Trophoblast cell (in vitro differentiated cells and primary cell): ENCODE results near the gene GPC3.

Experiments
- DNase-seq, 2 donors: peaks; one replicate each; pipeline ENCODE4 v3.0.0-alpha.2; 2016
- H2AFZ ChIP-seq: 2 replicates; pipeline ENCODE4 v1.6.1; 2013; ENCODE audit warnings: low read length, moderate library complexity, mild to moderate bottlenecking; ENCODE audit not compliant: insufficient read depth, poor library complexity
- H2AK5ac ChIP-seq: 2 replicates; pipeline ENCODE4 v1.6.1; 2013; ENCODE audit warnings: mild to moderate bottlenecking, low read length
- H2BK120ac ChIP-seq: 2 replicates; pipeline ENCODE4 v1.6.1; 2013; ENCODE audit warnings: low read length, mild to moderate bottlenecking, moderate library complexity; ENCODE audit not compliant: insufficient read depth, poor library complexity
- H2BK12ac ChIP-seq: 2 replicates; pipeline ENCODE4 v1.6.1; 2013; ENCODE audit warnings: mild to moderate bottlenecking, low read length, moderate library complexity
- H2BK5ac ChIP-seq: 2 replicates; pipeline ENCODE4 v1.6.1; 2013; ENCODE audit warnings: low read length, low read depth, moderate library complexity, mild to moderate bottlenecking; ENCODE audit not compliant: poor library complexity
- H3K14ac ChIP-seq: 2 replicates; pipeline ENCODE4 v1.6.1; 2013; ENCODE audit warnings: mild to moderate bottlenecking, low read length
- H3K18ac ChIP-seq: 2 replicates; pipeline ENCODE4 v1.6.1; 2013; ENCODE audit warnings: mild to moderate bottlenecking, low read length
- H3K23ac ChIP-seq: 2 replicates; pipeline ENCODE4 v1.6.1; 2013; ENCODE audit warnings: low read length
- H3K27ac ChIP-seq: 2 replicates; pipeline ENCODE4 v1.5.1; 2013; ENCODE audit warnings: low read depth, mild to moderate bottlenecking, inconsistent platforms, low read length, moderate library complexity
- H3K27me3 ChIP-seq: 2 replicates; pipeline ENCODE4 v1.6.1; 2013; ENCODE audit warnings: inconsistent platforms, mild to moderate bottlenecking, low read length, moderate library complexity; ENCODE audit not compliant: insufficient read depth
- H3K36me3 ChIP-seq, 2 experiments: 1 replicate in 1 of 2; 2 replicates in 1 of 2; pipeline ENCODE4 v1.6.1; 2013; ENCODE audit warnings: low read length in 2 of 2, mild to moderate bottlenecking in 2 of 2, moderate library complexity in 1 of 2; ENCODE audit not compliant: insufficient read depth in 2 of 2, control insufficient read depth in 1 of 2
- H3K4ac ChIP-seq: 2 replicates; pipeline ENCODE4 v1.6.1; 2013; ENCODE audit warnings: low read depth, mild to moderate bottlenecking, low read length, moderate library complexity
- H3K4me1 ChIP-seq, 2 experiments: 1 replicate in 1 of 2; 2 replicates in 1 of 2; pipeline ENCODE4 v1.6.1; 2013; ENCODE audit warnings: low read length in 2 of 2, mild to moderate bottlenecking in 2 of 2, moderate library complexity in 1 of 2; ENCODE audit not compliant: insufficient read depth in 2 of 2, control insufficient read depth in 1 of 2
- H3K4me2 ChIP-seq: 2 replicates; pipeline ENCODE4 v1.6.1; 2013; ENCODE audit warnings: inconsistent platforms, mild to moderate bottlenecking, low read length, moderate library complexity
- H3K4me3 ChIP-seq: 2 replicates; pipeline ENCODE4 v1.5.1; 2013; ENCODE audit warnings: mild to moderate bottlenecking, low read depth, low read length, inconsistent platforms
- H3K79me1 ChIP-seq: one replicate; pipeline ENCODE4 v1.6.1; 2013; ENCODE audit warnings: low read length
- H3K79me2 ChIP-seq: 2 replicates; pipeline ENCODE4 v1.6.1; 2013; ENCODE audit warnings: low read length, mild to moderate bottlenecking; ENCODE audit not compliant: control insufficient read depth, insufficient read depth, poor library complexity
- H3K9ac ChIP-seq: 2 replicates; pipeline ENCODE4 v1.6.1; 2013; ENCODE audit warnings: mild to moderate bottlenecking, low read length
- H3K9me3 ChIP-seq: 2 replicates; pipeline ENCODE4 v1.6.1; 2013; ENCODE audit warnings: low read depth, mild to moderate bottlenecking, control low read depth, inconsistent platforms, low read length; ENCODE audit not compliant: insufficient read depth
- H4K12ac ChIP-seq: 2 replicates; pipeline ENCODE4 v1.6.1; 2013; ENCODE audit warnings: low read depth, mild to moderate bottlenecking, low read length, moderate library complexity
- H4K8ac ChIP-seq: 2 replicates; pipeline ENCODE4 v1.6.1; 2013; ENCODE audit warnings: low read depth, mild to moderate bottlenecking, low read length, moderate library complexity
- H4K91ac ChIP-seq: one replicate; pipeline ENCODE4 v1.6.1; 2013; ENCODE audit warnings: low read depth, mild to moderate bottlenecking, low read length, moderate library complexity
- WGBS: extraction: QIAGEN DNeasy Blood & Tissue Kit; methylation state at CpG from one replicate; pipeline ENCODE4 v1.1.7; 2013; ENCODE audit warnings: missing lambda C conversion rate; ENCODE audit not compliant: insufficient read length, insufficient coverage; ENCODE audit errors: extremely low coverage; 5-methylcytosine and 5-hydroxymethylcytosine counted together

GPC3 gene

GRCh38 chrX:134024686-134025377 lies 39.4 kb upstream of the GPC3 start:
- Histone ChIP-seq H3K4me2 (no peak overlapping the region), H3K23ac (no peak overlapping the region), H2AK5ac (no peak overlapping the region), H3K4me1 (no peaks in the 10 kb centered on the region), H3K27ac (no peak overlapping the region), H3K4me3 (no peak overlapping the region), H2AFZ (no peak overlapping the region), H3K79me1 (no peaks in the 10 kb centered on the region), H3K4ac (no peak overlapping the region), H2BK5ac (no peak overlapping the region), H3K14ac (no peak overlapping the region), H3K36me3 (no peaks in the 10 kb centered on the region), H4K91ac (no peak overlapping the region), H3K9me3 (no peaks in the 10 kb centered on the region), H3K18ac (no peak overlapping the region), H4K8ac (no peak overlapping the region), H4K12ac (no peak overlapping the region), H2BK120ac (no peak overlapping the region), H3K79me2 (no peaks in the 10 kb centered on the region), H3K9ac (no peak overlapping the region), H3K27me3 (no peaks in the 10 kb centered on the region), H2BK12ac (no peak overlapping the region)
- no peak for DNase-seq

- no CpG with 5 or more reads among the region's 4 CpGs for WGBS
- no peak overlapping the region for H4K12ac ChIP-seq
- no peak overlapping the region for H2AK5ac ChIP-seq
- no peaks in the 10 kb centered on the region for H3K79me1 ChIP-seq
- no peaks in the 10 kb centered on the region for H3K36me3 ChIP-seq
- no peaks in the 10 kb centered on the region for H3K79me2 ChIP-seq
- no peak overlapping the region for H3K9ac ChIP-seq
- no peak overlapping the region for H2BK5ac ChIP-seq
- DNase-seq = no peak
- no peaks in the 10 kb centered on the region for H3K4me1 ChIP-seq
- no peak overlapping the region for H4K8ac ChIP-seq
- H2AFZ ChIP-seq = no peak overlapping the region
- no peak overlapping the region for H2BK12ac ChIP-seq
- no peak overlapping the region for H2BK120ac ChIP-seq
- H4K91ac ChIP-seq = no peak overlapping the region
- H3K4me2 ChIP-seq = no peak overlapping the region
- no peak overlapping the region for H3K4ac ChIP-seq
- H3K14ac ChIP-seq = no peak overlapping the region
- H3K18ac ChIP-seq = no peak overlapping the region
- H3K27me3 ChIP-seq = no peaks in the 10 kb centered on the region
- H3K27ac ChIP-seq = no peak overlapping the region
- no peaks in the 10 kb centered on the region for H3K9me3 ChIP-seq
- H3K23ac ChIP-seq = no peak overlapping the region
- H3K4me3 ChIP-seq = no peak overlapping the region
Observed at GRCh38 chrX:134023851-134024281, 38.5 kb upstream of the GPC3 start.

GRCh38 chrX:134020910-134021309 lies 35.5 kb upstream of the GPC3 start:
- no peak overlapping the region for H3K4me3 ChIP-seq
- WGBS = no CpG with 5 or more reads among the region's 2 CpGs

DNA sequence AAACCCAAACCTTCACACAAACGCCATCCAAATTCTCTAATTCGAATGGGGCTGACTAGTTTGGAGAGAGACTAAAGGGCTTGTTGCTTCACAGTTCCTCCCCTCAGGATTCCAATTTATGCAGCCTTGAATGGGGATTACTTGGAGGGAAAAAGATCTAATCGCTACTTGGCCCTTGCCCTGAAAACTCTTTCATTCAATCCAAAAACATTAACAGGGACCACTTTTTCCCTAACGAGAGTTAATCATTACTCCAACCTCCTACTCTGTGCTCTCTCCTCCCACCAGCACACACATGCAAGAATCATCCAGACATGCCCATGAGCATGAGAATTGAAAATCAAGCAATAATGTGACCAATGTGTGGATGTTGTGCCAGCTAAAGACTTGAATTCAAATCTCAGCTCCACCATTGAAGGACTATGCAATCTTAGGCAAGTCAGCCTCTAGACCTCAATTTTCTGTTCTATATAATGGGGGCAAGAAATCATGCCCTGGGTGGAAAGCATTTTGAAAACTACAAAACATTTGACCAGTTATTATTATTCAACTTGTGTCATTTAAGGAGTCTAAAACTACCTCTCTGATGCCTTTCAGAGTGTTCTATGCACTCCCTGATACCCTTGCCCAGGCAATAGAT lies 34.3 kb upstream of the GPC3 start:
- Histone ChIP-seq H3K36me3 (no peaks in the 10 kb centered on the region), H3K27ac (no peak overlapping the region), H2BK5ac (no peak overlapping the region), H2AK5ac (no peak overlapping the region), H4K12ac (no peak overlapping the region), H3K4me1 (no peaks in the 10 kb centered on the region), H2AFZ (no peak overlapping the region), H3K4me3 (no peak overlapping the region), H3K9ac (no peak overlapping the region), H3K9me3 (no peaks in the 10 kb centered on the region), H3K4me2 (no peak overlapping the region), H3K23ac (no peak overlapping the region), H3K79me1 (no peaks in the 10 kb centered on the region), H3K27me3 (no peaks in the 10 kb centered on the region), H3K18ac (no peak overlapping the region), H4K8ac (no peak overlapping the region), H3K79me2 (no peaks in the 10 kb centered on the region), H2BK12ac (no peak overlapping the region), H4K91ac (no peak overlapping the region), H3K4ac (no peak overlapping the region), H3K14ac (no peak overlapping the region), H2BK120ac (no peak overlapping the region)
- WGBS = no CpG with 5 or more reads among the region's 4 CpGs
- DNase-seq = no peak

More at GRCh38 chrX:134020910-134021309, 35.5 kb upstream of the GPC3 start:
- Histone ChIP-seq H2BK5ac (no peak overlapping the region), H3K18ac (no peak overlapping the region), H4K8ac (no peak overlapping the region), H2BK12ac (no peak overlapping the region), H3K27ac (no peak overlapping the region), H3K4me1 (no peaks in the 10 kb centered on the region), H3K9me3 (no peaks in the 10 kb centered on the region), H3K9ac (no peak overlapping the region), H3K27me3 (no peaks in the 10 kb centered on the region), H3K79me1 (no peaks in the 10 kb centered on the region), H4K91ac (no peak overlapping the region), H2AK5ac (no peak overlapping the region), H3K79me2 (no peaks in the 10 kb centered on the region), H3K36me3 (no peaks in the 10 kb centered on the region), H3K14ac (no peak overlapping the region), H3K4ac (no peak overlapping the region), H3K4me2 (no peak overlapping the region), H4K12ac (no peak overlapping the region), H3K23ac (no peak overlapping the region), H2BK120ac (no peak overlapping the region), H2AFZ (no peak overlapping the region)
- peak in 1 of 2 donors; percentile 46 for DNase-seq
